Tibial nerve (tissue), 4 donors: ENCODE results near the gene C14orf119. TPM values are rescaled to one million over a fixed set of nuclear protein-coding genes. Genes with fewer than 3 reads are reported as not detected.

Source experiments
- DNase-seq, 2 donors: peaks; one replicate each; pipeline ENCODE4 v3.0.0-alpha.2; 2019; ENCODE audit warnings: low spot score in 2 of 2
- H3K27ac ChIP-seq, 4 donors: fragments of 200-600 bp; sonication (generic) in 3 of 4; one replicate each; pipeline ENCODE4 v1.5.1; 2017 to 2019; ENCODE audit warnings: mild to moderate bottlenecking in 1 of 4
- H3K27me3 ChIP-seq, 2 donors: fragments of 200-600 bp; sonication (generic) in 1 of 2; one replicate each; pipeline versions ENCODE4 v1.5.1 to v1.6.0; 2017 to 2019
- H3K36me3 ChIP-seq, 3 donors: fragments of 200-600 bp; sonication (generic); one replicate each; pipeline ENCODE4 v1.5.1; 2018 to 2019
- H3K4me1 ChIP-seq, 4 donors: fragments of 200-600 bp; sonication (generic) in 3 of 4; one replicate each; pipeline ENCODE4 v1.5.1; 2017 to 2019
- H3K4me3 ChIP-seq, 4 donors: fragments of 200-600 bp; sonication (generic) in 3 of 4; one replicate each; pipeline ENCODE4 v1.5.1; 2017 to 2019; ENCODE audit warnings: mild to moderate bottlenecking in 1 of 4, moderate library complexity in 1 of 4
- H3K9me3 ChIP-seq, 4 donors: fragments of 200-600 bp; sonication (generic) in 3 of 4; one replicate each; pipeline ENCODE4 v1.5.1; 2017 to 2019
- CTCF ChIP-seq, 5 experiments: fragments of 200-600 bp in 3 of 5; fragments of 450-650 bp in 2 of 5; sonication (generic) in 3 of 5; IDR thresholded peaks; one replicate each; pipeline ENCODE4 v1.5.1; 2016 to 2019; ENCODE audit warnings: antibody characterized with exemption in 5 of 5, mild to moderate bottlenecking in 3 of 5, moderate library complexity in 2 of 5
- EP300 ChIP-seq, 2 donors: sonication (generic); formaldehyde crosslinking; IDR thresholded peaks; one replicate each; pipeline ENCODE4 v1.6.1; 2017; ENCODE audit warnings: antibody characterized with exemption in 2 of 2, mild to moderate bottlenecking in 1 of 2
- POLR2A ChIP-seq, 2 donors: fragments of 450-650 bp; IDR thresholded peaks; one replicate each; pipeline ENCODE4 v1.6.1; 2017; ENCODE audit warnings: antibody characterized with exemption in 2 of 2, mild to moderate bottlenecking in 2 of 2, moderate library complexity in 2 of 2
- WGBS, 2 donors: methylation state at CpG; one replicate each; pipeline ENCODE4 v1.1.5; 2018; 5-methylcytosine and 5-hydroxymethylcytosine counted together
- total RNA-seq, 4 donors: library from RNA; depleted of rRNA; stranded (reverse); fragments of >200 nt; gene quantifications; one replicate each; pipeline ENCODE4 v1.1.0, GENCODE V29; 2016

C14orf119 gene
- total RNA-seq, 4 donors from 2014 or later, result 15.5 to 35.1 (median 21.7) TPM

- 86 to 92% methylated on average over 1 of the region's 1 CpG for WGBS, 2 donors
- H3K36me3 ChIP-seq, result peaks cover 0 to 99% (median 20%) of the 10 kb centered on the region in 3 donors
These were observed 8.7 kb upstream of the C14orf119 start for GRCh38 chr14:23086565-23086964.

DNA sequence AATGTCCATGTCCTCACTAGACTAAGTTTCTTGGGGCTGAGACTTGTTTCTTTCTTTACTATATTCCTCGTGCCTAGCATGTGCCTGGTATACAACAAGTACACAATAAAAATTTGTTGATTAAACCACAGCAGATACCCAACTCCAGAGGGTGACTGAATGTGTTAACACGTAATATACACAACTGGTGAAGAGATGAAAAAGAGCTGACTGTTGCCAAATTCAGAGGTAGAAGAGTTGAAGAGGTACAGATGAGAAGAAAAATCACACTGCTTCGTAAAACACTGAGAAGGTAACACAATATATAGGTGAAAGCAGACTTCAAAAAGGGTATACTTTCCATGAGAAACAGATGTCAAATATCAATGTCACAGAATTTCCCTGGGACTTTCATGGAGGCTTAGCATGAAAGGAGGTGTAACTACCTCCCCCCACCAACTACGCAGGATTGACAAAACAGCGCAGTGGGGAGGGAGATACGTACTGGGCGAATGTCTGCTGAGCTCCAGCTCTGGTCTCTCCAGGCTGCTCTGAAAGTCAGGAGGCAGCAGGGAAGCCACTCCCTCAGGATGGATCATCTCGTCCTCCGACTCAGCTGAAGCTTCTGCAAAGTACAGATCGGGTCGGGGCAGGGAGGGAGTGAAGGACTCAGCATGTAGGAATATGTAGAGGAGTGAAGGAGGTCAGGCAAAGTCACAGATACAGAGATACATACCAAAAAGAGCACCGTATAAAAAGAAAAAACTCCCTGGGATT is 5.6 kb upstream of the C14orf119 start:
- no peaks in the 10 kb centered on the region for H3K9me3 ChIP-seq
- H3K27ac ChIP-seq, result no peak overlapping the region
- 90 to 91% methylated on average over 12 of the region's 12 CpGs for WGBS, 2 donors
- no peaks in the 10 kb centered on the region for H3K27me3 ChIP-seq
- H3K4me1 ChIP-seq, result peaks cover 0 to 25% (median 11%) of the 10 kb centered on the region in 4 donors
- TF ChIP-seq POLR2A (IDR thresholded peaks at IDR 0.05) (no peak), CTCF (IDR thresholded peaks at IDR 0.05) (no peak), EP300 (IDR thresholded peaks at IDR 0.05) (no peak)
- no peak overlapping the region for H3K4me3 ChIP-seq
- DNase-seq, result no peak
- H3K36me3 ChIP-seq, result peaks cover 3 to 80% (median 17%) of the 10 kb centered on the region in 3 donors

More at GRCh38 chr14:23086565-23086964, 8.7 kb upstream of the C14orf119 start:
- TF ChIP-seq EP300 (IDR thresholded peaks at IDR 0.05), result no peak
- no peak for TF ChIP-seq POLR2A (IDR thresholded peaks at IDR 0.05)
- TF ChIP-seq CTCF (IDR thresholded peaks at IDR 0.05), result no peak
- H3K9me3 ChIP-seq, result no peaks in the 10 kb centered on the region
- no peaks in the 10 kb centered on the region for H3K4me1 ChIP-seq
- DNase-seq, result no peak
- H3K27me3 ChIP-seq, result no peaks in the 10 kb centered on the region
- no peak overlapping the region for H3K4me3 ChIP-seq
- H3K27ac ChIP-seq, result no peak overlapping the region

- no peak for DNase-seq
- H3K36me3 ChIP-seq, result peaks cover 3 to 74% (median 17%) of the 10 kb centered on the region in 3 donors
- H3K9me3 ChIP-seq, result no peaks in the 10 kb centered on the region
- WGBS, 2 donors, result 70 to 78% methylated on average over 4 of the region's 4 CpGs
- no peak overlapping the region for H3K27ac ChIP-seq
- TF ChIP-seq POLR2A (IDR thresholded peaks at IDR 0.05), result no peak
- no peak for TF ChIP-seq EP300 (IDR thresholded peaks at IDR 0.05)
- H3K4me1 ChIP-seq, result peaks cover 0 to 25% (median 11%) of the 10 kb centered on the region in 4 donors
- H3K4me3 ChIP-seq, result no peak overlapping the region
- no peaks in the 10 kb centered on the region for H3K27me3 ChIP-seq
These were observed 5.1 kb upstream of the C14orf119 start for GRCh38 chr14:23090254-23090636.

DNA sequence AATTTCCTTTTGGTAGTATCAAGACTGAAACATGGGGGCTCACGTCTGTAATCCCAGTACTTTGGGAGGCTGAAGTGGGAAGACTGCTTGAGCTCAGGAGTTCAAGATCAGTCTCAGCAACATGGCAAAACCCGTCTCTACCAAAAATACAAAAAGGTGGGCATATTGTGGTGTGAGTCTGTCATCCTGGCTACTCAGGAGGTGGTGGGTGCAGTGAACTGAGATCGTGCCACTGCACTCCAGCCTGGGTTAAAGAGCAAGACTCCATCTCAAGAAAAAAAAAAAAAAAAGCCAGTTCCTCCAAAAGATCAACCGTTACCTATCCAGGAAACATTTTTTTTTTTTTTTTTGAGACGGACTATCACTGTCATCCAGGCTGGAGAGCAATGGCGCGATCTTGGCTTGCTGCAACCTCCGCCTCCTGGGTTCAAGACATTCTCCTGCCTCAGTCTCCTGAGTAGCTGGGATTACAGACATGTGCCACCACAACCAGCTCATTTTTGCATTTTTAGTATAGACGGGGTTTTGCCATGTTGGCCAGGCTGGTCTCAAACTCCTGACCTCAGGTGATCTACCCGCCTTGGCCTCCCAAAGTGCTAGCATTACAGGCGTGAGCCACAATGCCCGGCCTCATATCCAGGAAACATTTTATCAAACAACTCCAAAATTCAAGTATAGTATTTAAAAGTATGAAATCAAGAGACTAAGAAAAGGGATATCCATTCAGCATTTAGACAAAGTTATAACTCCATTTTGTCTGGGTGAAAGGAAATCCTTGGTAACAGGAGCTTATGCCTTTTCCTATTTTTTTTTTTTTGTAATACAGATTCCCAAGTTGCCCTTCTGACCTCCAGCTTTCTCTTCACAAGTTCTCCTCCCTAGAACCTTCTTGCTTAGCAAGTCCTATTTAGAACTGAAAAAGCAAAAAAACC is 3.7 kb upstream of the C14orf119 start:
- WGBS, 2 donors, result 81 to 85% methylated on average over 12 of the region's 12 CpGs
- DNase-seq, result no peak
- H3K36me3 ChIP-seq, result peaks cover 3 to 61% (median 17%) of the 10 kb centered on the region in 3 donors

More for the DNA sequence above, 3.7 kb upstream of the C14orf119 start:
- no peaks in the 10 kb centered on the region for H3K27me3 ChIP-seq
- H3K4me3 ChIP-seq, result no peak overlapping the region
- peaks cover 0 to 27% (median 15%) of the 10 kb centered on the region in 4 donors for H3K4me1 ChIP-seq
- TF ChIP-seq CTCF (IDR thresholded peaks at IDR 0.05), result no peak
- no peak for TF ChIP-seq POLR2A (IDR thresholded peaks at IDR 0.05)
- no peak for TF ChIP-seq EP300 (IDR thresholded peaks at IDR 0.05)
- H3K9me3 ChIP-seq, result no peaks in the 10 kb centered on the region
- no peak overlapping the region for H3K27ac ChIP-seq
